ENCODE measurements around the gene URAD.

DNA sequence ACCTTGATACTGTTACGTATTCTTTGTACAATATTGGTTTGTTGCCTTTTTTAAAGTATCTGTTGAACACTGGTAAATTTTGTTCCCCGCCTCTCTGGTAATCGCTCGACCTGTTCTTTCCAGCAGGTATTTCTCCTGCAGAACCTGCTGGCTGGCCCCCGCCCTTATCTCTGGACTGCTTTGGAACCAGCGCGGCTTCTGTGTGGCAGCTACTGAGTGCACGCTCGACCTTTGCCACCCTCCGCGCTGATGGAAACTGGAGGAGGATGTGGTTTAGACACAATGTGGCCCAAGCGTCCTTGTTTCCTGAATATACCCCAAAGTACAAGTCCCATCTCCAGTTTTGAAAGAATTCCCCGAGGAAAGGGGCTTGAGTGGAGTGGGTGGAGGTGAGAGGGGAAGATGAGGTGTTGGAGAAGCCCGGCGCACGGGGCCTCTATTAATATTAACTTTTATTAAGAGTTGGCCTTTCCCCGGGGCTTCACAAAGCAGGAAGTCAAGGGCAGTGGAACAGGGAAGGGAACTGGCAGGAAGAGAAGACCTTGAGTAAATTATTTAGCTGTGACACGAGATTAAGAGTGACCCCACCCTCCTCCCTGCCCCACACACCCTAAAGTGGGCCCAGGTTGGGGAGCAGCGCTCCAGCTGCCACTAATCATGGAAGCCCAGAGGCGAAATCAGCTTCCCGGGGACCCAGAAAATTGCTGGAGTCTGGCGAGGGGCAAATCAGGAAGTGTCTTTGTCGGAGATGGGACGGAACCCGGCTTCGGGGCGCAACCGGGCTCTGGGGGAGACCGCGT lies 35.4 kb downstream of the URAD start:
- TF ChIP-seq, protein P1, sequence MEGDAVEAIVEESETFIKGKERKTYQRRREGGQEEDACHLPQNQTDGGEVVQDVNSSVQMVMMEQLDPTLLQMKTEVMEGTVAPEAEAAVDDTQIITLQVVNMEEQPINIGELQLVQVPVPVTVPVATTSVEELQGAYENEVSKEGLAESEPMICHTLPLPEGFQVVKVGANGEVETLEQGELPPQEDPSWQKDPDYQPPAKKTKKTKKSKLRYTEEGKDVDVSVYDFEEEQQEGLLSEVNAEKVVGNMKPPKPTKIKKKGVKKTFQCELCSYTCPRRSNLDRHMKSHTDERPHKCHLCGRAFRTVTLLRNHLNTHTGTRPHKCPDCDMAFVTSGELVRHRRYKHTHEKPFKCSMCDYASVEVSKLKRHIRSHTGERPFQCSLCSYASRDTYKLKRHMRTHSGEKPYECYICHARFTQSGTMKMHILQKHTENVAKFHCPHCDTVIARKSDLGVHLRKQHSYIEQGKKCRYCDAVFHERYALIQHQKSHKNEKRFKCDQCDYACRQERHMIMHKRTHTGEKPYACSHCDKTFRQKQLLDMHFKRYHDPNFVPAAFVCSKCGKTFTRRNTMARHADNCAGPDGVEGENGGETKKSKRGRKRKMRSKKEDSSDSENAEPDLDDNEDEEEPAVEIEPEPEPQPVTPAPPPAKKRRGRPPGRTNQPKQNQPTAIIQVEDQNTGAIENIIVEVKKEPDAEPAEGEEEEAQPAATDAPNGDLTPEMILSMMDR (IDR thresholded peaks at IDR 0.05): no peak
- peak in 2 of 3 donors; percentile 79 to 81 for TF ChIP-seq POLR2A (IDR thresholded peaks at IDR 0.05)

Data from body of pancreas (tissue), 4 donors.